Inferior parietal cortex (tissue), 1 donor: ENCODE results near the gene HDGFL1.

Experiments
- DNase-seq: peaks from one replicate; pipeline ENCODE4 v3.0.0-alpha.2; 2016; ENCODE audit errors: extremely low spot score

Gene HDGFL1

GRCh38 chr6:22590423-22590822 lies 21.1 kb downstream of the HDGFL1 start:
- no peak for DNase-seq

GRCh38 chr6:22593895-22594294 lies 24.5 kb downstream of the HDGFL1 start:
- DNase-seq: no peak

GRCh38 chr6:22596011-22596410 lies 26.6 kb downstream of the HDGFL1 start:
- no peak for DNase-seq

GRCh38 chr6:22598339-22598738 lies 29.0 kb downstream of the HDGFL1 start:
- no peak for DNase-seq

- DNase-seq: no peak
Measured at GRCh38 chr6:22600059-22600458, 30.7 kb downstream of the HDGFL1 start.

- no peak for DNase-seq
Measured at GRCh38 chr6:22601984-22602383, 32.6 kb downstream of the HDGFL1 start.

GRCh38 chr6:22605736-22606135 lies 36.4 kb downstream of the HDGFL1 start:
- DNase-seq: no peak

GRCh38 chr6:22610127-22610526 lies 40.8 kb downstream of the HDGFL1 start:
- DNase-seq: no peak

GRCh38 chr6:22612236-22612635 lies 42.9 kb downstream of the HDGFL1 start:
- DNase-seq: no peak

- DNase-seq: no peak
Measured at GRCh38 chr6:22613051-22613450, 43.7 kb downstream of the HDGFL1 start.

- no peak for DNase-seq
Measured at GRCh38 chr6:22613695-22614094, 44.3 kb downstream of the HDGFL1 start.

- no peak for DNase-seq
Measured at GRCh38 chr6:22614547-22614946, 45.2 kb downstream of the HDGFL1 start.

GRCh38 chr6:22621028-22621427 lies 51.7 kb downstream of the HDGFL1 start:
- no peak for DNase-seq
